GM21447 (cell line): ENCODE data around the gene TUBB2A.
"Not testable (repeated sequence)": the region's sequence is repeated elsewhere in the genome, so short reads cannot be mapped to it uniquely, and the experiment has no call there.

Experiments used
- ATAC-seq: cut with Tn5 transposase; IDR thresholded peaks from one replicate; pipeline ENCODE4 v1.9.1; 2021; ENCODE audit not compliant: unreplicated experiment

The TUBB2A gene

DNA sequence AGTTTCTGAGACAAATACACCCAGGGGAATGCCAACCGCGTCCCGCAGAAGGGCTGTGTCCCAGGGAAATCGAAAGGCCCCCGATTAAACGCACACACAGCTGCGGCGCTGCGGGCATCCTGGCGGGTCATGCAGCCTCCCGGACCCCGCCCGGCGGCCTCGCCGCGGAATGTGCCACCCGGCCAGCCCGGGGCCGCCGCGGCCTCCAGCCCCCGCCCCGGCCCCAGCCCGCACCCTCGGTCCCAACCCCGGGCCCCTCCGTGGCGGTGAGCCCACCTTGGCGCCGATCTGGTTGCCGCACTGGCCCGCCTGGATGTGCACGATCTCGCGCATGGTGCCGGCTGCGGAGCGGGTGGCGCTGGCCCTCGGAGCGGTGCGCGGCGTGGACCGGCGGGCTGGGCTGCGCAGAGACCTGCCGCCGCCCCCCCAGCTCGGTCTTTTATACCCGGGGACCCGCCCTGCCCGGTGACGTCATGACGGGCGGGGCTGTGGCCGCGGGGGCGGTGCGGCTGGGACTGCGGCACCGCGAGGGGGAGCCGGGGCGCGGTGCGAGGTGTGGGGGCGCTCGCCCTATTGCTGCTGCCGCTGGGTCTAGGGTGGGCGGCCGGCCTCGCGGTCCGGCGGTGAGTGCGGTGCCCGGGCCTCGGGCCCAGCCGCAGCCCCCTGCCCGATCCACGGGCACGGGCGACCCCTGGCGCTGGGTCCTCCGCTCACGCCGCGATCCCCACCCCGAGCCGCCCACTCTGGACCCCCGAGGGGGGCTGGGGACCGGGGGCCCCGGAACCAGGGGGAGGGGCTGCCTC lies at the start of gene TUBB2A:
TUBB2A (minus strand) TSS at position 414 of the 803 bp plus-strand sequence; CDS start at position 333, 81 bp downstream.
- ATAC-seq, result peak; percentile 69

DNA sequence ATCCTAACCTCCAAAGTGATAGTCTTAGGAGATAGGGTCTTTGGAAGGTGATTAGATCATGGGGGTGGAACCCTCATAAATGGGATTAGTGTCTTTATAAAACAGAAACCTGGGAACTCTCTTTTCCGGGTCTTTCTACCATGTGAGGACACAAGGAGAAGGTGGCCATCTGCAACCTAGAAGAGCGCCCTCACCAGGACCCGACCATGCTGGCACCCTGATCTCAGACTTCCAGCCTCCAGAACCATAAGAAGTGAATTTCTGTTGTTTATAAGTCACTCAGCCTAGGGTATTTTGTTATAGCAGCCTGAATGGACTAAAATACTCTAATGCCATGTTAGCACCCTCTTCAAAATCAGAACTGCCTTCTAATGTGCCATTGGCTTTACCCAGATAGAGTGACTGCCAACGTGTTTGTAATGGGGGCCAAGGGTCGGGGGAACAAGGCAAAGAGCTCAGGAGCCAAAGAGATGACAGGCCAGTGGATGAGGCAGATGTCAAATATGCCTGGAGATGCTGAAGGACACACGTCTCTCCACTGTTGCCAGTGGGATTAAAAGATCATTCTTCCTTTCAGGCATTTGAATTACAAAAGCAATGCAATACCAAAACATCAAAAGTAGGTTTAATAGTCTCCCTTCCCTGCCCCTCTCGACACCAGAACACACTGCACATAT lies 49.1 kb upstream of the TUBB2A start:
- ATAC-seq, result no peak

DNA sequence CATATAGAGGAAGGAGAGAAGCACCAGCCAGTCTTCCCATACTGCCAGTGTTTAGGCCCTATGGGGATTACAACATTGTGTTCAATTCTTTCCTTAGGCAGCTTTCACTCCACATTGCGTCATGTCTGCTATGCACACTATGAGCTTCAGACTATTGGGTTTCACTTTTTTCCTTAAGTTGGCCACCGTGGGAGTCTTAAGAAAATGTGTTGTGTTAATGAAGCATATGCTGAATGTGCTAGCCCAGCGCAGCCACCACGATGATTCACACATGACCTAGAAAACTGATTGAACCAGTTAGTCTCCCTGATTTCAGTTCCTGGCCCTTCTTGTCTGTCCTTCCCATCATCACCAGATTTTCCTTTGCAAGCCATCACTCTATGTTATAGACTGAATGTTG lies 48.6 kb upstream of the TUBB2A start:
- ATAC-seq, result no peak

DNA sequence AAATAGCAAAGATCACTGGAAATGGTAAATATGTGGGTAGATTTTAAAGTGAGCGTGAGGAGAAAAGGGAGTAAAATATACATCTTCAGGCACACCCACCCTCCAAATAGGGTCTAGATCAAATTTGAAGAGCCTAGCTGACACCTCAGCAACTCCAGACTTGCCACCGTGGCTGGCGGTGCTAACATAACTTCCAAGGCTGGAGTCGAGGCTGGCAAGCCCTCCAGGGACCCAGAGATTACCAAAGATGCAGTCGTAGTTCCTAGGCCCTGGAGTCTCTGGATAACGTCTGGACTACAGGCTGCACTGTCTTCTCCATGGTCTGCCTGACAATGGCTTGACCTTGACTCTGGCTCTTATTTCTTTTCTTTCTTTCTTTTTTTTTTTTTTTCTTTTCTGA lies 47.6 kb upstream of the TUBB2A start:
- ATAC-seq, result no peak

DNA sequence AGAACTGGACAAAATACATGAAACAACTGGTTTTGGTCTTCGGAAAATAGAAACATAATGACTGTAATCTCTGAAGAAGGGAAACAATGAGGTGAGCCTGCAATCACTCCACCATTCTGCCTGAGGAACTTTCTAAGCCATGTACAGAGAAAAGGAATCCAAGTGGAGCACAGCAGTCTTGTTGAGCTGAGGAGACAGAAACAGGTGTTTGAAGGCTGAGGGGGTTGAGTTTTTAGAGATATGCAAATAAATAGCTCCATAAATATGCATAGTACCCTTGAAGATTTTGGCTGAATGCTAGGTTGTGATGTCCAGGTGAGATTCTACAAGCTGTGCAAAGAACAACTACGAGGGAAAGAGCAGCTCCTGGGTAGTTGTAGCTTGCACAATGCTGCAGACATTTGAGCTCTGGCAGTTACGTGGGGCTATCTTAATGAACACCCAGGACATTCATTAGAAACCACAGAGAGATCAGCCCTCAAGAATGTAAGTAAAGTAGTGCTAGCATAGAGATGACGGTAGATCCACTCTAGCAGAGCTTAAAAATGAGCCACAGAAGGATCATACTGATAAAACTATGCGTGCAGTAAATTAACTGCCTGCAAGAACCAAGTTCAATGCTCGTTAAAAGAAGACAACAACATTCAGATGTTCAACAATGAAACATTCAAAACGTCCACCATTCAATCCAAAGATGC lies 45.8 kb upstream of the TUBB2A start:
- ATAC-seq, result no peak

DNA sequence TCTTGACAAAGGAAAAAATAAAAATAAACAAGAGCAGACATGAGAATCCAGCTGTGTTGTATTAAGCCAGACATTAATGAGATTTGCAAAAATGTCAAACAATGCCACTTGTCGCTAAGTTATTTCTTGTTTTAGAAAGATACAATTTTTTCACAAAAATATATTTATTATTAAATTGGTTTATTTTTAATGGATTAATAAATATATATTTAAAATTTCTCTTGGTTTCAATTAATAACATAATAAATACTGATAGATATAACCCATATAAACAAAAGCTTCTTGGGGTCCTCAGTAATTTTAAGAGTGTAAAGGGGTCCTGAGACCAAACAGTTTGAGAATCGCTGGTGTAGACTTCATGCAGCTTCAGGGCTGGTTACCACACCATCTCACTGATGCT lies 44.0 kb upstream of the TUBB2A start:
- ATAC-seq, result no peak

DNA sequence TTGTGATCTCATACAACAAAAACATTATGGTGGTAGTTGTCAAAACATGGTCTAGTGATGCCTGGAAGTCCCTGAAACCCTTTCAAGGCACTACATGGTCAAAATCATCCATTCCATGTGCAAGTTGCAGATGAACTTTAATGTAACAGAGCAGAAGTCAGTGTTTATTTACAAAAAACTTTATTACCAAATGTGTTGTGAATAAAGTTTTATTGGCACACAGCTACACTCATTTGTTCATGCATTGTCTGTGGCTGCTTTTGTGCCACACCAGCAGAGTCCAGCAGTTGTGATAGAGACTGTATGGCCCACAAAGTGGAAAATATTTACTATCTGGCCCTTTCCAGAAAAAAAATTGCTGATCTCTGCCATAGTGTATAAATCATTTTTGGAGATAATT lies 43.3 kb upstream of the TUBB2A start:
- no peak for ATAC-seq

DNA sequence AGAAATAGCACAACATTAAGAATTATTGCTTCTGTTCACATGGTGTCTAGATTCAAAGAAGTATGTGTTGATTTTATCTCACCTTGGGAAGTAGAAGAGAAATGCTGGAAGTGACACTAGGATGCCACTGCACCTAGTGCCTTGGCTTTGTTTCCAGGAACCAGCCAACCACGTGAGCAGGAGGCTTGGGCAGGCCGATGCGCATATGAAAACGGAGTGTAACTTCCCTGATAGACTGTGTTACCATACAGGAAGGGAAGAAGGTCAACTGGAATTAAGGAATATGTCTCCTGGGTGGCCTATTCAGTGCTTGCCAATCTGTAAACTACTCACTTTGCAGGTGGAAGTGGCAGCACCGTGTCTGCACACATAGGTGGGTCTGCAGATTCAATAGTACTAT lies 42.0 kb upstream of the TUBB2A start:
- ATAC-seq, result no peak

DNA sequence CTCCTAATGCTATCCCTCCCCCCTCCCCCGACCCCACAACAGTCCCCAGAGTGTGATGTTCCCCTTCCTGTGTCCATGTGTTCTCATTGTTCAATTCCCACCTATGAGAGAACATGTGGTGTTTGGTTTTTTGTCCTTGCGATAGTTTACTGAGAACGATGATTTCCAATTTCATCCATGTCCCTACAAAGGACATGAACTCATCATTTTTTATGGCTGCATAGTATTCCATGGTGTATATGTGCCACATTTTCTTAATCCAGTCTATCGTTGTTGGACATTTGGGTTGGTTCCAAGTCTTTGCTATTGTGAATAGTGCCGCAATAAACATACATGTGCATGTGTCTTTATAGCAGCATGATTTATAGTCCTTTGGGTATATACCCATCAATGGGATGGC lies 40.4 kb upstream of the TUBB2A start:
- ATAC-seq, result not testable (repeated sequence)

DNA sequence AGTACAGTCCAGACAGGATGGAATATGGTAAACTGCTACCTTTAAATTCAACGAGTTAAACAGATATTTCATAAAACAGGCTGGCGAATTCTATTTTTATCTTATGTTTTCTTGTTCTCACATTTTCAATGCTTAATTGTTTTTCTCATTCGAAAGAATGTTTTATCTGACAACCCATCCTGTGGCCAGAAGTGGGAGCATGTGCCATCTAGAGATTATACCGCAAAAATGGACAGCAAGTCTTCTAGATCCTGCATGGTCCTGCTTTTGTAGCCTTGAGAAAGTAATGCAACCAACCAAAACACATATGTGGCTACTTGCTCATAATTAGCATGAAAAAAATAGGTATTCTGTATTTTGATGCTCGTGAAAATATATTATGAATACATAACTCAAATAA lies 39.4 kb upstream of the TUBB2A start:
- ATAC-seq, result no peak

DNA sequence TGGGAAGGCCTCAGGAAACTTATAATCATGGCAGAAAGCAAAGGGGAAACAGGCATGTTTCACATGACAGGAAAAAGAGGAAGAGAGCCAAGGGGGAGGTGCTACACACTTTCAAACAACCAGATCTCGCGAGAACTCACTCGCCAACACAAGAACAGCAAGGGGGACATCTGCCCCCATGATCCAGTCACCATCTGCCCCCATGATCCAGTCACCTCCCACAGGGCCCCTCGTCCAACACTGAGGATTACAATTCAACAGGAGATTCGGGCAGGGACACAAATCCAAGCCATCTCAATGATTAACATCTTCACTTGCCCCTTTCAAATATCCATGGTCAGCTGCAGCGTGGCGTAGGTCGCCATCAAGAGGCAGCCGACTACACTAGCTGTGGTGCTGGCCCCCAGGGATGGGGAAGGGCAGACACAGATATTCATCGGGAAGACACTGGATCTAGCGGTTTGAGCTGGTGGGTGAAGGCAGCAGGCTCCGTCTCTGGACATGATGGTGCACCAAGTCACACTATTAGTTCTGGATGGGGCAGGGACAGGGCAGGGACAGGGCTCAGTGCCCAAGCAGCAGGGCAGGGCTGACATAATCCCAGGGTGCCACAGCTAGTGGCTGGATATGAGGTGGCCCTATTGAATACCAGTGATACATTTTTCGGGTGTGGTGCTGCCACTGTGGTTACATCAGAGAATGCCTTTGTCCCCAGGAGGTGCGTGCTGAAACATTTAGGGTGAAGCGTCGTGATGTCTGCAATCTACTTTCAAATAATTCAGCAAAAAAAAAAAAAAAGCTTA lies 38.6 kb upstream of the TUBB2A start:
- ATAC-seq, result no peak

DNA sequence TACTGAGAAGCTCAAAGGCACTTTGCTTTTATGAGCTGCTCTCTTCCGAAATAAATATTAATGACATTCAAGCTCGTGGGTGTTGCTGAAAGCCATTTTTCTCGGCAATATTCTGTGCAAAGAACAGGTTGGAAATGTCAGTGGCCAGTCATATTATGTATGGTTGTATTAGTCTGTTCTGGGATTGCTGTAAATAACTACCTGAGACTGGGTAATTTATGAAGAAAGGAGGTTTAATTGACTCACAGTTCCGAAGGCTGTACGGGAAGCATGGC lies 38.0 kb upstream of the TUBB2A start:
- no peak for ATAC-seq

DNA sequence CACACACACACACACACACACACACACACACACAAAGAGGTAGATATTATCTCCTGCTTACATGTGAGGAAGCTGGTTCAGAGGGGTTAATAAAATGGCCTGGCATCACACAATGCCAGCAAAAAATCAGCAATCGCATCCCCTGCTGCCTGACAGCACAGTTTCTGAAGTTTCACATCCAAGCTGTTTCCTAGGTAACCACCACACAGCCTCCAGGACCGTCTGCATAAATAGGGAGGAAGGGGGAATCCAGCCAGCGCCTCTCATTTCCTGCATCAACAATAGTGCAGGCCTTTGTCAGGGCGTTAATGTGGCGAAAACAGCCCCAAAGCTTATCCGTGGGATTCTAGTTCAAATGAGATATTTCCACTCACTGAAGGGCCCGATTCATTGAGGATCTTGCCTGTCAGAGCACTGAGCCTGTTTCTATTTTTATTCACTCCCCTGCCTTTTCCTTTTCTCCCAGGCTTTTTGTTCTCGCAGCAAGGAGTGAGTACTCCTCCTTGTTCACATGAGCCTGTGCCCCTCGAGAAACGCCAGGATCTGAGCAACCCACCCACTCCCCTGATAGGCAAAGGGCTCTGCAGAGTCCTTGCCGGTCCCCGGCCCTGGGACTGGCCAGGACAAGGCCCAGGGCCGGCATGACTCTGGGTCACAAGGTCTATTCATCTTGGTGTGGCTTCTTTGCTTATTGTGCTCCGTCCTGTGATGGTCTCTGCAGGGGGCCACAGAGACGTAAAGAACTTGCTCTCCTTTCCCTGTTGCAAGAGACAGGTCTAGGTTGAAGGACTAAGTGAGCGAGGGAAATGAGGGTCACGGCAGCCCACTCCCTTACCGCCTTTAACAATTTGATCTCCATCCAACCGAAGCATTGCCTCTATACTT lies 37.4 kb upstream of the TUBB2A start:
- no peak for ATAC-seq

DNA sequence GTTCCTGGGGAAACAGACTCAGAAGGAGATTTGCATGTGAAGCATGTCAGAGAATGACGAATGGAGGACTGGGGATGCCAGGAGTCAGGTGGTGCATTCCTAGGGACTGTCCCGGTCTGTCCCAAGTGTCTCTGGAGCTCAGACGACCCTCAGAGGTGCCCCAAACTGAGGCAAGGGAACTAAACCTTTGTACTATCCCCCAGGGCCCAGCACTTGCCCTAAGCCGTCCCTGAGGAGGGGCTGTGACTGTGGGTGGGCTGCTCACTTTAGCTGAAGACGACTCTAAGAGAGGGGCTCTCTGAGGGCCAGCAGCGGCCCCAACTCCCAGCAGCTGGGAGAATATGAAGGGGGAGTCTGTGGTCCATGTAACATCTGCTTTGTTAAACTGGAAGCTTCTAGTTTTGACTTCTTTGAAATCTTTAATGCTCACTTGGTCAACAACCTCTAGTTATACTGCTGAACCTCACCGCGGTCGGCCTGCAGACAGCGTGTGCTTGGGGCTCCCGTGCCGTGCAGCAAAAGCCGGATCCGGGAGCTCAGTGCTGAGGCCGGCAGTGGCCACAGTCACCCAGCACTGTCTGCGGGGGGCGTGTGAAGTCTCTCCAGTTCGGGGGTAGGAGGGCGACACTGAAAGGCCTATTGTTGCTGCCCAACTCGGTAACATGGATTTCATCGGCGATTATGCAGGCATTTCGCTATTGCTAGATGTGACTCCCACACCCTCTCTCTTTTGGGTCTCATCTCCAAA lies 35.9 kb upstream of the TUBB2A start:
- no peak for ATAC-seq

DNA sequence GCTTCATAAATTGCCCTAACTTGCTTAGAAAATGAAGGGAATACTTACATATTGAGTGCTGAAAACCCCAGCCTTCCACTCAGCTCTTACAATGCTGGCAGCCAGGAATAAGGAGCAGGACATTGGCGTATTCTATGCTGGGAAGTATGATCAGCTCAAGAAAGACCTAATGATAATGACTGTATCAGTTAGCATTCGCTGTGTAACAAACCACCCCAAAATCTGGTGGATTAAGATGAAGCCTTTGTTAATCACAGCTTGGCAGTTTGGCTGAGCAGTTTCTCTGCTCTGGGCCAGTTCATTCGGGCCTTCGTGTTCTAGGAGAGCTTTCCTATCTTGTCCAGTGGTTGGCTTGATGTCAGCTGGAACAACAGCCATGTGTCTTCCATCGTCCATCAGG lies 33.4 kb upstream of the TUBB2A start:
- no peak for ATAC-seq

DNA sequence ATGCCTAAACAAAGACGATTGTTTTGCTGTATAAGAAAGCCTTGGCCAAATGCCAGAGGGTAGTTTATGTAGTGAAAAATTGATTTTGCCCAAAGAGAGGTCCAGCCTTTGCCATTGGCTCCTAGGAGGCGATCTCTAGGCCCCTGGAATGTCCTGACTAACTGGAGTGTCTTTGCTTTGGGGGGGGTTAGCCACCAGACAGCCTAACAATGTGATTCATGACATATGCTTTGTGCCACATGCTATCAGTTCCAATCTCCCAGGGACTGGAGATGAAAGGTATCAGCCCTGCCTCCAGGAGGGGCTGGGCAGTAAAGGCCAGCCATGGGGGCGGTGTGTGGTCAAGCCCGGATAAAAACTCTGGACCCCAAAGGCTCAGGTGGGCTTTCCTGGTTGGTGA lies 32.7 kb upstream of the TUBB2A start:
- ATAC-seq, result no peak

DNA sequence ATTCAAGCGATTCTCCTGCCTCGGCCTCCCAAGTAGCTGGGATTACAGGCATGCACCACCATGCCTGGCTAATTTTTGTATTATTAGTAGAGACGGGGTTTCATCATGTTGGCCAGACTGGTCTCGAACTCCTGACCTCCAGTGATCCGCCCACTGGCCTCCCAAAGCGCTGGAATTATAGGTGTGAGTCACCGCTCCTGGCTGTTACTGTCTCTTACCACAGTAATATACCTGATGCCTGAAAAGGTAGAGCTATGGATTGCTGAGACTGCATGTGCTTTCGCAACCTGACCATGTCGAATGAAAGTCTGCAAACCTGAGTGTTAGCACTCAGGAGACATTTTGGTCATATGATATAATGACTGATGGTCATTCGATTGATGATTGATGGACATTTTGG lies 31.8 kb upstream of the TUBB2A start:
- ATAC-seq, result not testable (repeated sequence)

DNA sequence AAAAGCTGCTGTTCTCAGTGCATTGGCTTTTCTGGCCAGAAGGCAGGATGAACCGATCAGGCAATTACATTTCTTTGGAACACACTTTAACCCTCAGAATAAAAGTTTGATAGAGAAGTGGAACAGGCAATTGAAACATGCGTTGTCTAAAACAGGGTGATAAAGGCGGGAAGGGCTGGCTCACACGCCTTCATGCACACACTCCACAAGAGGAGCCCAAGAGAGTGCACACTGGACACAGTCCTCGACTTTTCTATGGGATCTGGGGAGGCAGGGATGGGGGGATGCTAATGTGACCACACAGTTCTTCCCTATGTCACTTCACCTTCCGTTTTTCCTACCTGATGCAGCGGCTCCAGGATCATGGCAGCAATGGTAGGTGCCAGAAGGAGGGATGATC lies 30.9 kb upstream of the TUBB2A start:
- ATAC-seq, result no peak

DNA sequence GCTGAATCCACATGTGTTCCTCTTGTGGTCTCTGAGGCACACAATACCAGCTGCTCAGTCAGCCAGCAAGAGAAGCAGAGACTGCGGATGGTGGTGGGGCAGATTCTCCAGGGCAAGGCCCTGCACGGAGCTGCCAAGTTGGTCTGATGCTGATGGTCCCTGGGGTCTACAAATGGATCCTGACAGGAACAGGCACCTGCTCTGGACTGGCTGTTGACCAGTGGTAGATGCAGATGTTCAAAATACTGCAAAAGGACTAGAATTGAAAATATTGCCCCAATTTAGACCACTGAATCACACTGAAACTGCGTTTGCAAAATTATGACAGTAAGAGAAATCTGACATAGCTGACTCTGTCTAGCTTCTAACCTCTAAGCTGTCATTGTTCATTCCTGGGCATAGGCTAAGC lies 29.6 kb upstream of the TUBB2A start:
- no peak for ATAC-seq

DNA sequence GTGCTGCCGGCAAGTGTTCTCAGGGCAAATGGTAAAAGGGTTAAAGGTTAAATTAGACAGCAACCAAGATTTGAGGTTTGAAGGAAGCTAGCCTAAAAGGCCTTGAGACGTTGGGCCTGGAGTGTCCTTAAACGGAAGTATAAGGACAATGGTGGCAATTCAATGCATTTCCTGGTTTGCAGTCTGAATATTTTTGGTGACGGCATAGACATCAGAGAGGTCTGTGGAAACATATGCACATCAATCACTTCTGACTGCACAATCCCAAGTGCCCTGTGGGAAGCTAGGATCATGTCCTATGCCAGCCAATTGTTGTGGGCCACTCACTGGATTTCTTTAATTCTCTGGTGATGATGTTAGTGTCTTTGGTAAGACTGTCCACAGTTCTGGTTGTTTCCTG lies 25.7 kb upstream of the TUBB2A start:
- ATAC-seq, result no peak
